Activated naive CD8-positive, alpha-beta T cell (primary cell): ENCODE results near the gene CHURC1.

Source experiments
- H3K27ac Mint-ChIP-seq: one replicate; pipeline ENCODE4 v1.8.0; 2021; ENCODE audit warnings: mixed read lengths
- H3K27me3 Mint-ChIP-seq: one replicate; pipeline ENCODE4 v1.8.0; 2021; ENCODE audit warnings: mixed read lengths
- H3K36me3 Mint-ChIP-seq: one replicate; pipeline ENCODE4 v1.8.0; 2021; ENCODE audit warnings: mixed read lengths
- H3K4me1 Mint-ChIP-seq: one replicate; pipeline ENCODE4 v1.8.0; 2021; ENCODE audit warnings: low read depth, mixed read lengths
- H3K4me3 Mint-ChIP-seq: one replicate; pipeline ENCODE4 v1.8.0; 2021; ENCODE audit warnings: mild to moderate bottlenecking, mixed read lengths
- H3K9me3 Mint-ChIP-seq: one replicate; pipeline ENCODE4 v1.8.0; 2021; ENCODE audit warnings: low read depth, mixed read lengths

Gene CHURC1

GRCh38 chr14:64923015-64923414 is 8.8 kb downstream of the CHURC1 start:
- Mint-ChIP-seq H3K4me3 (no peak overlapping the region), H3K9me3 (no peaks in the 10 kb centered on the region), H3K27me3 (no peaks in the 10 kb centered on the region), H3K36me3 (peaks cover 15% of the 10 kb centered on the region), H3K4me1 (peaks cover 75% of the 10 kb centered on the region), H3K27ac (peak overlapping the region; percentile 82)

DNA sequence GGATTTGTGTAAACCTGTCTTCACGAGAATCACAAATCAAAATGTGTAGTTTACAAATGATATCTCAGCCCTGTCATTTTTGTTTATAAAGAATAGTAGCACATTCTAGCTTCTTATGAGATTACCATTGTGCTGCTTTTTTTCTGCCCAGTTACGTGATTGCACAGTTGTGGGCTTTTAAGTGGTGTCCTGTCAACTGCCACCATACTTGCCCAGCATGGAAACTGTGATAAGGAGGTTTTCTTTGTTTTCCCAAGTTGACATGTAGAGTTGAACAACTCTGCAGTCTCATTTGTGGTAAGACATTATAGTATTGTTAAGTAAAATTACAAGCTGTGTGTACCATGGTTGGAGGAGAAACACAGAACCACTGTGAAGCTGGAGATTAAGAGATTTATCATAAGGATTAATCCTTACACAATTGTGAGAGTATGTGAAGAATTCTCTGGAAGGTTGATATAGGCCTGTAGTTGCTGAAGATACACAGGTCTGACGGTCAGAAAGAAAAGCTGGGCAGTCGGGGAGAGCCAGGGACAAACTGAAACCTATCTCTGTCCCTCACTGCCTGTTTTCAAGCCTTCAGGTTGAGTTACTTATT is 12.2 kb downstream of the CHURC1 start:
- Mint-ChIP-seq H3K27me3 (no peaks in the 10 kb centered on the region), H3K9me3 (no peaks in the 10 kb centered on the region), H3K36me3 (peaks cover 10% of the 10 kb centered on the region), H3K4me1 (peaks cover 45% of the 10 kb centered on the region), H3K4me3 (peak overlapping the region; percentile 31), H3K27ac (no peak overlapping the region)

GRCh38 chr14:64927031-64927430 is 12.8 kb downstream of the CHURC1 start:
- Mint-ChIP-seq H3K9me3 (no peaks in the 10 kb centered on the region), H3K36me3 (peaks cover 9% of the 10 kb centered on the region), H3K4me3 (peak overlapping the region; percentile 31), H3K4me1 (peaks cover 41% of the 10 kb centered on the region), H3K27me3 (no peaks in the 10 kb centered on the region), H3K27ac (no peak overlapping the region)

DNA sequence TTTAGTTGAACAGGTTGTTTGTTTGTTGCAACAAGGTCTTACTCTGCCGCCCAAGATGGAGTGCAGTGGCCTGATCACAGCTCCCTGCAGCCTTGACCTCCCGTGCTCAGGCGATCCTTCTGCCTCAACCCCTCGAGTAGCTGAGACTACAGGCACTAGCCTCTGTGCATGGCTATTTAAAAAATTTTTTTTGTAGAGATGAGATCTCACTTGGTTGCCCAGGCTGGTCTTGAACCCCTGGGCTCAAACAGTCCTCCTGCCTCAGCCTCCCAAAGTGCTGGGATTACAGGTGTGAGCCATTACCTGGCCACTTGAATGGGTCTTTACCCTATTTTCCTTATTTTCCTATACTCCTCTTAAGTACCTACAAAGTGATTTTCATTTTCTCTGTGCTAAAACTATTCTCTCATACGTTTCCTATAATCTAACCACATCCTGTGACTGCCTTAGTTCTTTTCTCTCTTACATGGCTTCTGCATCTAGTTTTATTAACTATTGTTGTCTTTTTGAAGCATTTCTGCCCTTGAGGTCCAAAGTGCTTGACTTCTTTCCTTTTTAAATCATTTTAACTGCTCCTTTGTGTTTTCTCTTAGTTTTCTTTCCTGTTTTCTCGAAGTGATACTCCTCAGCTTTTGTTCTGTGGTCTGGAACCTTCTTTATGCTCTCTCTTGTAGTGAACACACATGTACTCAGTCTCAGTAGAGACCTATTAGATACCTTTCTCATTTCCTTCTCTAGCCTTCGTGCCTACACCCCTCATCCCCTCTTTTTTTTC is 14.2 kb downstream of the CHURC1 start:
- H3K27ac Mint-ChIP-seq = no peak overlapping the region
- no peak overlapping the region for H3K4me3 Mint-ChIP-seq
- H3K27me3 Mint-ChIP-seq = no peaks in the 10 kb centered on the region
- H3K36me3 Mint-ChIP-seq = peaks cover 14% of the 10 kb centered on the region
- H3K9me3 Mint-ChIP-seq = no peaks in the 10 kb centered on the region
- peaks cover 44% of the 10 kb centered on the region for H3K4me1 Mint-ChIP-seq

DNA sequence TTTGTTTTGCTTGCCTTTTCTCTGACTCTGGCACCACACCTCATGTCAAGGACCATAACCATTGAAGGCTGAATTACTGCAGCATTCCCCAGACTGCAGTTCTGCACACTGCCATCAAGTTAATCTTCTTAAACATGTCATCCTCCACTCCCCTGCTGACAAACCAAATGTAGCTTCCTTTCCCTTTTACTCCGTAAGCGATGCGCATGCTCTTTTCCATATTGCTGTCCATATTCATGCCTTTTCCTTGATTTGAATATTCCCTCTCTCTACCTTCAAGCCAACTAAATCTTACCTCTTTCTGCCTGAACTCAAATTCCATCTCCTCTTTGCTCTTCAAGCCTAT is 14.7 kb downstream of the CHURC1 start:
- Mint-ChIP-seq H3K27ac (no peak overlapping the region), H3K9me3 (no peaks in the 10 kb centered on the region), H3K4me1 (peaks cover 41% of the 10 kb centered on the region), H3K4me3 (no peak overlapping the region), H3K36me3 (peaks cover 14% of the 10 kb centered on the region), H3K27me3 (no peaks in the 10 kb centered on the region)

- Mint-ChIP-seq H3K27me3 (no peaks in the 10 kb centered on the region), H3K4me1 (peaks cover 44% of the 10 kb centered on the region), H3K4me3 (no peak overlapping the region), H3K9me3 (no peaks in the 10 kb centered on the region), H3K36me3 (peaks cover 18% of the 10 kb centered on the region), H3K27ac (no peak overlapping the region)
These were observed 16.0 kb downstream of the CHURC1 start for GRCh38 chr14:64930085-64930843.

GRCh38 chr14:64931123-64931522 is 16.9 kb downstream of the CHURC1 start:
- Mint-ChIP-seq H3K4me3 (no peak overlapping the region), H3K4me1 (peaks cover 46% of the 10 kb centered on the region), H3K36me3 (peaks cover 21% of the 10 kb centered on the region), H3K27me3 (no peaks in the 10 kb centered on the region), H3K9me3 (no peaks in the 10 kb centered on the region), H3K27ac (no peak overlapping the region)

- no peaks in the 10 kb centered on the region for H3K27me3 Mint-ChIP-seq
- peaks cover 14% of the 10 kb centered on the region for H3K36me3 Mint-ChIP-seq
- H3K4me1 Mint-ChIP-seq = peaks cover 48% of the 10 kb centered on the region
- H3K27ac Mint-ChIP-seq = peak overlapping the region; percentile 78
- H3K4me3 Mint-ChIP-seq = no peak overlapping the region
- H3K9me3 Mint-ChIP-seq = no peaks in the 10 kb centered on the region
These were observed 18.0 kb downstream of the CHURC1 start for GRCh38 chr14:64932231-64932630.

DNA sequence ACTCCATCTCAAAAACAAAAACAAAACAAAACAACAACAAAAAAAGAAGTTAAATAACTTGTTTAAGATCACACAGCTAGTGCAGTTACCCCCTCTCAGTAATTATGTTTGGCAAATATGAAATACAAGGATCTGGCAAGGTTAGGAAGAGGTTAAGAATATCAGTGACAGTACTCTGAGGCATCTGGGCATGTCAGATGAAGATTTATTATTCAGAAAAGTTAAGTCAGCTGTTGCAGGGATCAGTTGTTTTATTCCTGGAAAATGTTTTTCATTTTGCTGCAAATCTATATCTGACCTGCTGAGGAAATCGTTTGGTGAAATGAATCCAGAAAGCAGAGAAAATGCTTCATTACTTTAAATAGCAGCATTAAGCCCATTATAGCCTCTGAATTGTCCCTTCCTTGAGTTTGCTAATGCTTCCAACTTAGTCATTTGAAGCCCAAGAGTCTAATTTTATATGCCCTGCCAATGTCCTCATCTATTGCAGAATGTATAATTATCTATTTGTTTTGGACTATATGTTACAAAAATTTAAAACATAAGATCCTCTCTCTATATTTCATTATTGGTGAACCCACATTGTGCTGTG is 20.2 kb downstream of the CHURC1 start:
- Mint-ChIP-seq H3K4me3 (no peak overlapping the region), H3K27ac (peak overlapping the region; percentile 22), H3K4me1 (peaks cover 60% of the 10 kb centered on the region), H3K36me3 (peaks cover 16% of the 10 kb centered on the region), H3K9me3 (no peaks in the 10 kb centered on the region), H3K27me3 (no peaks in the 10 kb centered on the region)

GRCh38 chr14:64935508-64935907 is 21.3 kb downstream of the CHURC1 start:
- Mint-ChIP-seq H3K4me3 (peak overlapping the region; percentile 18), H3K4me1 (peaks cover 69% of the 10 kb centered on the region), H3K36me3 (peaks cover 16% of the 10 kb centered on the region), H3K27me3 (no peaks in the 10 kb centered on the region), H3K27ac (peak overlapping the region; percentile 18), H3K9me3 (no peaks in the 10 kb centered on the region)

DNA sequence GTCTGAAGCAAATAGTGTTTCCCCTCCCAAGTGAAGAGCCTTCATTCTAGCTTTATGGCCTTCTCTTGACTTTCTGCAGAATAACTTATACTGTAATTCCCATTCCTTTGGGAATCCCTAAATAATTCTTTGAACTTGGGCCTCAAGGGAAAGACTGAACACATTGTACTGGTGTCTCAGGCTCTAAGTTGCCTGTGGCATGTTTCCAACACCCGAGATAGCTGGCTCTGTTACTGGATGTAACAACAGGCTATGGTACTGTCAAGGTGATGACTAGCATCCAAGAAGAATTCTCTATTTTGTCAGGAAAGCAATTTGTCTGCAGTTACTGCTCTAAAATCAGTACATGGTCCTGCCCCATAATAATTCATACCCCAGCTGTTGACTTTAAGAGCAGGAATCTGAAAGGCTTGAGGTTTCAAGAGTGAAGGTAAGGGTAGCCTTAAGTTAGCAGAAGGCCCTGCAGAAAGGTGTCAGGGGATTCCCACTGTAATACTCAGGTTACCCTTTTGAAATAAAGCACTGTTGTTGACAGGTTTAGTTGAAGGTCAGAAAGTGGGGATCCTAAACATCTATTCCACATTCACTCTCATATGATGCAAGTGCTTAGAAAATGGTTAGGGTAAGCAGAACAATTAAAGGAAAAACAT is 23.0 kb downstream of the CHURC1 start:
- H3K9me3 Mint-ChIP-seq = no peaks in the 10 kb centered on the region
- H3K4me1 Mint-ChIP-seq = peaks cover 72% of the 10 kb centered on the region
- H3K4me3 Mint-ChIP-seq = no peak overlapping the region
- peaks cover 14% of the 10 kb centered on the region for H3K36me3 Mint-ChIP-seq
- no peaks in the 10 kb centered on the region for H3K27me3 Mint-ChIP-seq
- H3K27ac Mint-ChIP-seq = peak overlapping the region; percentile 46

GRCh38 chr14:64937821-64938193 is 23.6 kb downstream of the CHURC1 start:
- Mint-ChIP-seq H3K9me3 (no peaks in the 10 kb centered on the region), H3K4me1 (peaks cover 69% of the 10 kb centered on the region), H3K27me3 (no peaks in the 10 kb centered on the region), H3K27ac (peak overlapping the region; percentile 51), H3K36me3 (peaks cover 14% of the 10 kb centered on the region), H3K4me3 (no peak overlapping the region)

GRCh38 chr14:64938972-64939816 is 24.9 kb downstream of the CHURC1 start:
- peak overlapping the region; percentile 34 for H3K27ac Mint-ChIP-seq
- H3K4me3 Mint-ChIP-seq = no peak overlapping the region
- H3K27me3 Mint-ChIP-seq = no peaks in the 10 kb centered on the region
- peaks cover 75% of the 10 kb centered on the region for H3K4me1 Mint-ChIP-seq
- peaks cover 12% of the 10 kb centered on the region for H3K36me3 Mint-ChIP-seq
- H3K9me3 Mint-ChIP-seq = no peaks in the 10 kb centered on the region

DNA sequence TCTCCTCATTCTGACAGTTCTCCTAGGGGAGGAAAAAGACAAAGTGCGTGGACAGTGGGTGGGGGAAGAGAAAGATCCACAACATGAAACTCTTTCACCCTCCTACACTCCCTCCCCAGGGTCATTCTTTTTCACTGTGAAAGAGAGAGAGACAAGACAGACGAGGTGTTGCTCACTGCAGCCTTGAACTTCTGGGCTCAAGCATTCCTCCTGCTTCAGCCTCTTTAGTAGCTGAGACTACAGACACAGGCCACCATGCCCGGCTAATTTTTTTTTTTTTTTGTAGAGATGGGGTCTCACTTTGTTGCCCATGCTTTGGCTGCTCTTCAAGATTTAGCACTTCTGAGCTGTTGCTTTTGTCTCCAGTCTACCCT is 25.5 kb downstream of the CHURC1 start:
- Mint-ChIP-seq H3K4me1 (peaks cover 72% of the 10 kb centered on the region), H3K9me3 (no peaks in the 10 kb centered on the region), H3K27me3 (no peaks in the 10 kb centered on the region), H3K4me3 (no peak overlapping the region), H3K36me3 (peaks cover 8% of the 10 kb centered on the region), H3K27ac (peak overlapping the region; percentile 34)
